Inflammatory macrophage treated with lipopolysaccharide for 4 hours (primary cell): ENCODE data around the gene ARPC1A.
"Not testable (repeated sequence)": the region's sequence is repeated elsewhere in the genome, so short reads cannot be mapped to it uniquely, and the experiment has no call there.

Source experiments
- DNase-seq: peaks from one replicate; pipeline ENCODE4 v3.0.0-alpha.2; 2020

ARPC1A gene

GRCh38 chr7:99325592-99326407 lies at the start of gene ARPC1A:
ARPC1A (plus strand) TSS chr7:99325898; CDS start chr7:99333354, 7,456 bp downstream.
- DNase-seq: peak; percentile 94

DNA sequence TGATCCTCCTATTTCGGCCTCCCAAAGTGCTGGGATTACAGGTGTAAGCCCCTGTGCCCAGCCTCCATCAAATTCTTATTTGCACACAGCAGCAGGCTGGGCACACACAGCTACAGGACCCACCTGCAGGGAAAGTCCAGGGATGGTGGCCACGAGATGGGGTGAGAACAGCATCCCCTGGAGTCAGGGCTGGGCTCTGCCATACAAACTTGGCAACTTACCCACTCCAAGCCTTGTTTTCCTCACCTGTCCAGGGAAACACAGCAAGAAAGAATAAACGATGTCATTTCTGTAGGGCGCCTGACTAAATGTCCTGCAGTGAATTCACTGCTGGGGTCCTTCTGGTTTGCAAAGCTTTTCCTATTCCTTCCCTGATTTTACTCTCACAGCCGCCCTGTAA lies 47.5 kb upstream of the ARPC1A start:
- no peak for DNase-seq

DNA sequence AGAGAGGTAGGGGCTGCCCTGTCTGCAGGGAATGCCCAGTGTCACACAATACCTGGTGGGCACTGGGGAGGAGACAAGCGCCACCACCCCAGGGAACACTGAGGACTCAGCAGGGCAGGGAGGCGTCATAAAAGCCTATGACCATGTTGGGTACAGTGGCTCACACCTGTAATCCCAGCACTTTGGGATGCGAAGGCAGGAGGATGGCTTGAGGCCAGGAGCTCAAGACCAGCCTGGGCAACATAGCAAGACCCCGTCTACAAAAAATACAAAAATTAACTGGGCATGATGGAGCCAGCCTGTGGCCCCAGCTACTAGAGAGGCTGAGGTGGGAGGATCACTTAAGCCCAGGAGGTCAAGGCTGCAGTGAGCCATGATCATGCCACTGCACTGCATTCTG lies 41.5 kb upstream of the ARPC1A start:
- DNase-seq: not testable (repeated sequence)

DNA sequence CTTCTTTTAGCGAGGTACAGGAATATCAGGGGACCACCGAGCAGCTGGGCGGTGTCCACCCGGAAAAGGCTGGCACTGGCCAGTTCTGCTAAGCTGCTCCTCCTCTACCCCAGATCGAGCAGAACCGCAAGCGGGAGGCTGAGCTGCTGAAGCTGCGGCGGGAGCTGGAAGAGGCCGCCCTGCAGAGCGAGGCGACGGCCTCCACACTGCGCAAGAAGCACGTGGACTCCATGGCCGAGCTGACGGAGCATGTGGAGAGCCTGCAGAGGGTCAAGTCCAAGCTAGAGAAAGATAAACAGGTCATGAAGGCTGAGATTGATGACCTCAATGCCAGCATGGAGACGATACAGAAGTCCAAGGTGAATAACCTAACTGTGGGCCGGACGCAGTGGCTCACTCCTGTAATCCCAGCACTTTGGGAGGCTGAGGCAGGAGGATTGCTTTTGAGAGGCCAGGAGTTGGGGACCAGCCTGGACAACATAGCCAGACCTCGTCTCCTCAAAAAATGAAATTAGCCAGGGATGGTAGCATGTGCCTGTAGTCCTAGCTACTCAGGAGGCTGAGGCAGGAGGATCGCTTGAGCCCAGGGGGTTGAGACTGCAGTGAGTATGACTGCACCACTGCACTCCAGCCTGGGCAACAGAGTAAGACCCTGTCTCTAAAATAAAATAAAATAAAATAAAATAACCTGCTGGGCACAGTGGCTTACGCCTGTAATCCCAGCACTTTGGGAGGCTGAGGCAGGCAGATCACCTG lies 37.7 kb upstream of the ARPC1A start:
- DNase-seq: no peak

DNA sequence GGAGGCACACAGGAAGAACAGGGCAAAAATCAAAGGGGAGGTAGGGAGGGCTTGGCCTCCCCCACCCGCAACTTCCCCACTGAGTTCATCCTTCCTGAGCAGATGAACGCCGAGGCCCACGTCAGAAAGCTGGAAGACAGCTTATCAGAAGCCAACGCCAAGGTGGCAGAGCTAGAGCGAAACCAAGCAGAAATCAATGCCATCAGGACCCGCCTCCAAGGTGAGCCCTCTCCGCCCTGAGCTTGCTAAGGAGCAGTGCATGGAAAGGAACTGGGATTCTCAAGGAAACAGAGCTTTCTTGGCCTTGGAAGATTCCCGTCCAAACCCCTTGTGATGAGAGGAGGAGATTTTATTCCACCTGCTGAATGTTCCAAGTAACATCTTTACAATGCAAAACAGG lies 36.5 kb upstream of the ARPC1A start:
- DNase-seq: no peak

DNA sequence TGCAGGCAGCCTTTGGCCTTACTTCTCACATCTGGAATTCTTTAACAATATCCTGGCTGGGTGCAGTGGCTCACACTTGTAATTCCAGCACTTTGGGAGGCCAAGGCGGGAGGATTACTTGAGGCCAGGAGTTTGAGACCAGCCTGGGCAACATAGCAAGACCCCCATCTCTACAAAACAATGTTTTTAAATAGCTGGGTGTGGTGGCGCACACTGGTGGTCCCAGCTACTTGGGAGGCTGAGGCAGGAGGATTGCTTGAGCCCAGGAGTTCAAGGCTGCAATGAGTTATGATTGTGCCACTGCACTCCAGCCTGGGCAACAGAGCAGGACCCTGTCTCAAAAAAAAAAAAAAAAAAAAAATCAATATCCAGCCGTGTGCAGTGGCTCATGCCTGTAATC lies 35.5 kb upstream of the ARPC1A start:
- DNase-seq: not testable (repeated sequence)

DNA sequence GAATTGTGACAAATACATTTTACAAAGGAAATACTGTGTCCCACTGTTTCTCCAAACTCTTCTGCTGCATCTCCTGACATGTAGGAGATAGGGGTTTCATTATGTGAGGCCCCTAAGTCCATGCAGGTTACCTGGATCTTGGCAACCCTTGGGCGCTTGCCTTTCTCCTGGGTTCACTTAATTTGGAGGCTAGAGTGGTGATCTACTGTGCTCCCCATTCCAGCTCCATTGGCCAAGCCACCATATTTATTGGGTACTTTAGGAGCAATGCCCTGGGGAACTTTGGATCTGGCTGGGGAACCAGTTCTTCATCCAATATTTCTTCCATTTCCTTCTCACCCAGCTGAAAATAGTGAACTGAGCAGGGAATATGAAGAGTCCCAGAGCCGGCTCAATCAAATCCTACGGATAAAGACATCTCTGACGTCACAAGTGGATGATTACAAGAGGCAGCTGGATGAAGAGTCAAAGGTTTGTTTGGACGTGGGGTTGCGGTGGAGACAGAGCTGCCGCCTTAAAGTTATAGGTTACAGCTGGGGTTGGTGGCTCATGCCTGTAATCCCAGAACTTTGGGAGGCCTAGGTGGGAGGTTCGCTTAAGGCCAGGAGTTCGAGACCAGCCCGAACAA lies 34.6 kb upstream of the ARPC1A start:
- no peak for DNase-seq

DNA sequence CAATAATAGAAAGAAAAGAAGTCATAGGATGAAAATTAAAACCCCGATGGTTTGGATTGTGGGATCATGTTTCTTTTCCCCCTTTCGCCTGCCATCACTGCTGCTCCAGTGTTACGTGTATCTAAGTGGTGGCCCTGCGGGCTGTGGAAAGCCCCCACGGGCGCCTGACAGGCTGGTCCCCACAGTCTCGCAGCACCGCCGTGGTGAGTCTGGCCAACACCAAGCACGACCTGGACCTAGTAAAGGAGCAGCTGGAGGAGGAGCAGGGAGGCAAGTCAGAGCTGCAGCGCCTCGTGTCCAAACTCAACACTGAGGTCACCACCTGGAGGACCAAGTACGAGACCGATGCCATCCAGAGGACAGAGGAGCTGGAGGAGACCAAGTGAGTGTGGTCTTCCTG lies 33.6 kb upstream of the ARPC1A start:
- no peak for DNase-seq

DNA sequence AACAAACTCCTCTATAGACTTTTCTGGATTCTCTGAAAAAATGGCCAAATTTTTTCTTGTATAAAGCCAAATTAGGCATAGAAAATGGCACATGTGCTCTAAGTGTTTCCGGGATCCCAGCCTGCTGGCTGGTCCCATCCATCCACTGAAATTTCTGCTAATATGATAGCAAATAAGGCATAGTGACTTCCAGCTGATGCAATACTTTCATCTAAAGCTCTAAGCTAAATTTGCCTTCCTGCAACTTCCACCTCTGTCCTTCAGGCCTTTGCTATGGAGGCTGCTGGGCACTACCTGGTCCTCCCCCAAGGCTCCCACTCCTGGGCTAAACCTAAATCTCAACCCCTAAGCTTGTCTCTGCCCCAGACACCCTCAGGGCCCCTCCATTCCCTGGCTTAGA lies 32.5 kb upstream of the ARPC1A start:
- no peak for DNase-seq

DNA sequence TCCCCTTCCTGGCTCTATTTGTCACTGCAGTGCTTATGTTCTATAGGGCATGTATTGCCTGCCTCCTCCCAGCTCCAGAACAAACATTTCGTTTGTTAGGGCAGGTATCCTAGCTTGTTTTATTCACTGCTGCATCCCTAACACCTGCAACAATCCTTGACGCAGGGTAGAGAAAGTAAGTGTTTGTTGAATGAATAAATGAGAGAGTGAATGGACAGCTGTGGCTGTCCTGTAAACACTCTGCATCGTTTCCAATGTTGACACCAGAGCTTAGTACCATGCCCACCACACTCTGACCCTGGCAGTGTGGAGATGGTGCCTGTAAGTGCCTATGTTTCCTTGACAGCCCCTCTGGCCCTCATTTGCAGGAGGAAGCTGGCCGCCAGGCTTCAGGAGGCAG lies 32.0 kb upstream of the ARPC1A start:
- DNase-seq: no peak

GRCh38 chr7:99296471-99296870 lies 29.2 kb upstream of the ARPC1A start:
- no peak for DNase-seq

- no peak for DNase-seq
Observed at GRCh38 chr7:99301496-99301895, 24.2 kb upstream of the ARPC1A start.

GRCh38 chr7:99305473-99306260 lies 20.0 kb upstream of the ARPC1A start:
- peak; percentile 19 for DNase-seq

DNA sequence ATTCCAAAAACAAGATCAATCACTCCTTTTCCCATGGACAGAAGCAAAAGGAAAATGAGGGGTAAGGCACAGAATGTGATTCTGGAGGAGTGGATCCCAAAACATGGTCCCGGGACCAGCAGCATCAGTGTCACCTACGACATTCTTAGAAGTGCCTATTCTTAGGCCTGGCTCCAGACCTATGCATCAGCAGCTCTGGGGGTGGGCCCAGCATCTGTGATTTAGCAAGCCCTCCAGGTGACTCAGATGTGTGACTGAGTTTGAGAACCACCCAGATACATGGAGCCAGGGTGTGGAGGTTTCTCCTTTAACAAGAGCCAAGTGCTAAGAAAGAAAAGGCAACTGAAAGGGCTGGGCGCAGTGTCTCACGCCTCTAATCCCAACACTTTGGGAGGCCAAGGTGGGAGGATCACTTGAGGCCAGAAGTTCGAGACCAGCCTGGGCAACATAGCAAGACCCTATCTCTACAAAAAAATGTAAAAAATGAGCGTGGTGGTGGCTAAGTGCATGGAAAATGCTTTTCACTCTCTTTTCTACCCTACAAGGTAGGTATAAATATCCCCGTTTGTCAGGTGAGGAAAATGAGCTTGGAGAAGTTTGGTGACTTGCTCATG lies 17.1 kb upstream of the ARPC1A start:
- DNase-seq: no peak

DNA sequence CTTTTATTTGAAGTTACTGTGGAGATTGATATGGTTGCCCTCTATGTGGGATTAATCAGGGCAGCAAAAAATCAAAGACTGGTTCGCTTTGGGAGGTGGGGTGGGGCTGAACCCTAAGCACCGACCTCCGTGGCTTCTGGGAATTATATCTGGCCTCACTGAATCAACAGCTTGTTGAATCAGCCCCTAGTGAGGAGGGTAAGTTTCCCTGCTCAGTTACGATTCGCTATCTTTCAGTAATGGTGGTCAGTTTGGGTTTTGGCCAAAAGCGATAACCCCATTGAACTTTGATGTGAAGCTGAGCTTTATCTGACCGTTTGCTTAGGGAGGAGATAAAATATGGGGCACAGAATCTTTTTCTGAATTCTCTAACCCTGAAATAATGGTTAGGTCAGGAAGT lies 16.6 kb upstream of the ARPC1A start:
- DNase-seq: no peak

DNA sequence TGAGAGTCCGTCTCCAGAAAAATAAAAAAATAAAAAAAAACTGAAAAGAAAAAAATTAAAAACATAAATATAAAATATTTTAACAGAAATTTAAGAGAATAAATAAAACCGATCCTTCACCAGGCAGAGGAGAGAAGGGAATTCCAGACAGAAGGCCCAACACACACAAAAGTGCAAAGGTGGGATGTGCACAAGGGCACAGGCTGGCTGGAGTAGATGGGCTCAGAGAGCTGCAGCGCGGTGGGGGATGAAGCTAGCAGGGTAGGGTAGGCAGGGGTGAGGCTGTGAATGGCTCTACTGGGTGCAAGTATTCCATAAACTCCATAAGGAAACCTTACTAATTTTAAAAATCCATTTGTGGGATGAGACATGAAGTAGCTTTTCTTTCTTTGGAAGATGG lies 15.7 kb upstream of the ARPC1A start:
- no peak for DNase-seq

- DNase-seq: no peak
Observed at GRCh38 chr7:99311702-99312101, 14.0 kb upstream of the ARPC1A start.

- peak; percentile 76 for DNase-seq
Observed at GRCh38 chr7:99312316-99313203, 13.1 kb upstream of the ARPC1A start.

- DNase-seq: no peak
Observed at GRCh38 chr7:99313204-99313573, 12.5 kb upstream of the ARPC1A start.

- DNase-seq: no peak
Observed at GRCh38 chr7:99314504-99314903, 11.2 kb upstream of the ARPC1A start.

DNA sequence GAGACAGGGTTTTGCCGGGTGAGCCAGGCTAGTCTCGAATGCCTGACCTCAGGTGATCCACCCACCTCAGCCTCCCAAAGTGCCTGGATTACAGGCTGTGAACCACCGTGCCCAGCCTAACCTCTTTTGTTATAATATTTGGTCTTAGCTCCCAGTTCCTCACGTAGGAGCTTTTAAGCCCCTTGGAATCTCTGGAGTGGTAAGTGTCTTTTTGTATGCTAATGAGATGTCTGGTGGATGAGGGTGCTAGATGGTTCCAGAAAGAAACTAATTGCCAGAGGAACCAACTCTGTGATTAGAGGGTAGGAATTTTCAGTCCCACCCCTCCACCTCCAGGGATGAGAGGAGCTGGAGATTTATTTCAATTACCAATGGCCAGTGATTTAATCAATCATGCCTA lies 5.3 kb upstream of the ARPC1A start:
- no peak for DNase-seq

DNA sequence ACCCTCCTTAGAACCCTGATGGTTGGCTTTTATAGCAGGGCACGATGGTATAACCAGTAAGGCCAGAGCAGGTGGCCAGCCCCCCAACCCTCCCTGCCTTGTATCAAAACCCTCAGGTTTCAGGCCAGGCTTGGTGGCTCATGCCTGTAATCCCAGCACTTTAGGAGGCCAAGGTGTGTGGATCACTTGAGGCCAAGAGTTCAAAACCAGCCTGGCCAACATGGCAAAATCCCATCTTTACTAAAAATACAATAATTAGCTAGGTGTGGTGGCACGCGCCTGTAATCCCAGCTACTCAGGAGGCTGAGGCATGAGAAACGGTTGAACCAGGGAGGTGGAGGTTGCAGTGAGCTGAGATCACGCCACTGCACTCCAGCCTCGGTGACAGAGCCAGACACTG lies 3.0 kb upstream of the ARPC1A start:
- not testable (repeated sequence) for DNase-seq
